ENCODE data around the gene TSPEAR.

Gene TSPEAR

GRCh38 chr21:44739316-44739715, 27.9 kb upstream of the TSPEAR start:
- no peak for DNase-seq

DNA sequence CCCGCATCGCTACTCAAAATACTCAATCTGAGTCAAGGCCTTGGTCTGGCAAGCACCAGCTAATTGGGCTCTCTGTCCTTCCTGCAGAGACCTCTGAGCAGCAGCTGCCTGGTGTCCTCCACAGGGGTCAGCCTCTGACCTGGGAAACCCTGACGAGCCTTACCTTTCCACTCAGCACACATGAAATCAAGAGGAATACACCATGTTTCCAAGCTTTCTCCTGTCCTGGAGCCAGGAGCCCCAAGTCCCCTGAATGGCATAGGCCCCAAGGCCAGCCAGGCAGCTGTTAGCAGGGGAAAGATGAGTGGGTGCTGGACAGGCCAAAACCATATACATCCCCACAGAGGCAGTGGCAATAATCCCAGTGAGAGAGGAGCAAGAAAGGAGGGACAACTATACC, 27.2 kb upstream of the TSPEAR start:
- DNase-seq: no peak

- no peak for DNase-seq
Observed at GRCh38 chr21:44737706-44738354, 26.5 kb upstream of the TSPEAR start.

DNA sequence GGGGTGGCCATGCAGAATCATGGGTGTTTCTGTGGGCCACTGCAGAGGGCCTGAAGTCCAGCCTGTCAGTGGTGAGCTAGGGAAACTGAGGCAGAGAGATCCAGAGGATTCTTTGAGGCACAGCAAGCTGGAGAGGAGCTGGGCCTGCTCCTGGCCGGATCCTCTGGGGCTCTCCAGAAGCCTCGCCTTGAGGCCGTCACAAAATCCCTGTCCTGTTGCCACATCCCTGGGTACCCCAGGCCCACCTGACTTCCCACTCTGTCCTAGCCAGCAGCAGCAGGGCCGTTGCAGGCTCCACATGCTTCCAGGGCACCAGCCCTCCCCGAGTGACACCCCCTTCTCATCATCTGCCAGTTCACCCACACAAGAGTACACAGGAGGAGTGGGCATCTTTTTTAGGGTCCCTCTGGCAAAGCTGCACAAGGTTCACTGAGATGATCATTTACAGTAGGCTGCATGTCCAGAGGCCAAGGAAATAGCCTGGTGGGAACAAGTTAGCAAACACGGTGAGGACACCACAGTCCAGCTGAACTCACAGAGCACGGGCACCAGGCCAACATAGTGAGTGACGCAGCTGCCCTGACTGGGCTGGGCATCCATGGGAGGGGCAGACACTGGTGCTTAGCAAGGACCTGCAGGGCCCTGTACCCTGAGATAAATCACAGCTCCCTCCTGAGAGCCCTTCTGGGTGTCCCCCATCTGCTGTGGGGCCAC, 25.1 kb upstream of the TSPEAR start:
- no peak for DNase-seq

DNA sequence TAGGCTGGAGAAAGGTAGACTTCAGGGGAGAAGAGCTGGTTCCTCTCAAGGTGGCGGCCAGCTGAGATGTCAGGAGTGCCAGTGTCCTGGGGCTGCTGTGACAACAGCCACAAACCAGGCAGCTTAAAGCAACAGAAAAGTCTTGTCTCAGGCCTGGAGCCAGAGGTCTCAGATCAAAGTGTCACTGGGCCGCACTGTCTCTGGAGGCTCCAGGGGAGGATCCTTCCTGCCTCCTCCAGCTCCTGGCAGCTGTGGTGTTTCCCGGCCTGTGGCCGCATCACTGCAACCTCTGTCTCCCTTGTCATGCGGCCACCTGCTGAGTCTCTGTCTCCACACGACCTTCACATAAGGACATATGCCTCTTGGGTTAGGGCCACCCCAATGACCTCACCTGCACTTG, 24.4 kb upstream of the TSPEAR start:
- no peak for DNase-seq

DNA sequence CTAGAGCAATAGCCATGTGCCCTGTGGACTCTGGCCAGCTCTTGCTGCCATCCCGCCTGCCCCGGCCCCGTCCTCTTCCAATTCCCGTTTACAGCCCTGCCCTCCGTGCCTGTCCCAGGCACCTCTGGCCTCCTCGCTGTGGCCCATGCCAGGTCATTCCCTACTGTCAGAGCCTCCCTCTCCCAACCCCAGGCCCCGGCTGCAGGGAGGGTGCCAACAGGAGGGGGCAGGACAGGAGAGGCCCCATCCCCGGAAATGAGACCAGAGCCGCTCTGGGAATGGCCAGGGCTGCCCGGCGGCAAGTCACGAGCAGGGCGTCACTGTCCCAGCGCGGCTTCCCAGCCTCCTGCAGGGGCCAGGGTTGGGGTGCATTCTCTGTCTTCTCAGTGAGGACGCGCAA, 23.5 kb upstream of the TSPEAR start:
- no peak for DNase-seq

GRCh38 chr21:44734026-44734745, 22.8 kb upstream of the TSPEAR start:
- DNase-seq: no peak

DNA sequence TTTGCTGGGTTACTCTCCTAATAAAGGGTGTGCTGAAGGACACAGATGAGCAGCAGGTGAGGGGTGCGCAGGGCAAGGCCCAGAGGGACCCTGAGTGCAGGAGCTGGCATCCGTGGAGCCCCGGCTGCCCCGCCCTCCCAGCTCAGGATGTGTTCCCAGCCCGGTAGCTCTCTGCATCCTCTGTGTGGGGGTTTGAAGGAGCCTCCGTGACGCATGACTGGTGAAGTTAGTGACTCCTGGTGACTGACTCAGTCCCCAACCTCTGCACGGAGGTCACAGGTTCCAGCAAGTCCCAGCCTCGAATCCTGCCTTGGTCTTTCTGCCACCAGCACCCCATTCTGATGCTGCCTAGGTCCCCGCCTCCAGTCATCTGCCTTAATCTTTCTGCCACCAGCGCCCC, 21.6 kb upstream of the TSPEAR start:
- no peak for DNase-seq

DNA sequence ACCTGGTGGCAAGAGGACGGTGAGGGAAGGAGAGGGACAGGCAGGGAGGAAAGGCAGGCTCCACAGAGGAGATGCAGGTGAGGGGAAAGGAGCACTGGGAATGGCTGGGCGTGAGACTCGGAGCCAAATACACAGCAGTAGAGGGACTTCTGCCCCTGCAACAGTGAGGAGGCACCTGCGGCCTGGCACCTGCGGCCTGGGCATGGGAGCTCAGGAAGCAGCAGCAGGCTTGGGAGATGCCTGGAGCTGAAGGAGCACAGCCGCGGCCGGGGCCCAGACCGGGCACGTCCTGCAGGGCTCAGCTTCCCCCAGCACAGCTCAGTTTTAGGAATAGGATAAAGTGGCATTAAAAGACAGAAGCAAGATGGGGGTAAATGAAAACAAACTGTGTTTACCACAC, 20.9 kb upstream of the TSPEAR start:
- DNase-seq: no peak

GRCh38 chr21:44730951-44731579, 19.7 kb upstream of the TSPEAR start:
- DNase-seq: no peak

DNA sequence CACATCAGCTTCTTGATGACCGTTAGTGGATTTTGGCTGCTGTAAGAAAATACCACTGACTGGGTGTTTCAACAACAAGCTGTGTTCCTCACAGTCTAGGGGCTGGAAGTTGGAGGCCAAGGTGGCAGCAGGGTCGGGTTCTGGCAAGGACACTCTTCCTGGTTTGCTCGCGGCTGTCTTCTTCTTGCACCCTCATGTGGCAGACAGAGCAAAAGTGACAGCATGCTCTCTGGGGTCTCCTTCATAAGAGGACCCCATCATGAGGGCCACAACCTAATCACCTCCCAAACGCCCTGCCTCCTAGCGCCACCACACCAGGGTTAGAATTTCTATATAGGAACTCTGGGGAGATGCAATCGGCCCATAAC, 18.6 kb upstream of the TSPEAR start:
- no peak for DNase-seq

DNA sequence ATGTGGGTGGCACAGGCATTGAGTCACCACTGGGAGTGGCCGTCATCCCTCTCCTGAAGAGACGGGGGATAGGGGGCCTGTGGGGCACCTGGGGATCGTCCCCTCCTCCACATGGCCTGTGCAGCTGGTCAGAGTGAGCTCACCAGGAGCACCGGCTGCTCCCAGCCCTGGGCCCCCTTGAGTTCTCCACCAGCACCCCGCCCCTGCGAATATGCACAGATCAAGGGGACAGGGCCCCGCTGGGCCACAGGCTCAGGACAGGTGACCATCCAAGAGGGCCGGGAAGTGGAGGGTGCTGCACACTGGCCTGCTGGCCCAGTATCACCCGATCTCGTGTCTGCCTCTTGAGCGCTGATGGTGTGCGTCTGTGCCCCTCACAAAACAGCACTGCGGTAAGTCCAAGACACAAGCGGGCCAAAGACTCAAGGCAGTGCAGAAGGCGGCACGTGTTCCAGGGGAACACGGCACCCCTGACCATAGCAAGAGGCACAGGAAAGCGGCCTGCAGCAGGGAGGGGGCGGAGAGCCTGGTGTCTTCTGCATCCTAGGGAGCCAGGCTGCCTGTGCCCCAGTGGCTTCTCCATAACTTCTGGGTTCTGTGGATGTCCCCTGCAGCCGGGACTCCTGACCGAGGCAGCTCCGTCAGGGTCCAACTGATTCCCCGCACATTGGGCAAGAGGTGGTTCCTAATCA, 18.1 kb upstream of the TSPEAR start:
- no peak for DNase-seq

GRCh38 chr21:44728716-44729115, 17.3 kb upstream of the TSPEAR start:
- DNase-seq: no peak

DNA sequence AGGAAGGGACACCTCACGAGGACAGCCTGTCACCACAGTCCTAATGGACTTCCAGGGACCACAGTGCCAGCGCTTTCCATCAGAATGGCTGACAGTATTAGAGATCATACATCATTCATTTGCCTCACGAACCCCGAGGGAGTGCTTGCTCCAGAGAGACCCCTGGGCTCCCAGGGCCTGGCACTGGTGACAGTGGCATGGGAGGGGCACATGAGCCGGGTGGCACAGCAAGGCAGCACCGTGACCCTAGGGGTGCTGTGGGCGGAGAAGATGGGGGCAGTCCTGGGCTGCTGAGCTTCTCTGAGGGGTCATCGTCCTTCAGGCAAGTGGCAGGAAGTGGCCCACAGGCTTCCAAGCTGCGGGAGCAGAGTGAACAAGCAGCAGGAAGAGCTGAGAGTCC, 16.4 kb upstream of the TSPEAR start:
- no peak for DNase-seq

DNA sequence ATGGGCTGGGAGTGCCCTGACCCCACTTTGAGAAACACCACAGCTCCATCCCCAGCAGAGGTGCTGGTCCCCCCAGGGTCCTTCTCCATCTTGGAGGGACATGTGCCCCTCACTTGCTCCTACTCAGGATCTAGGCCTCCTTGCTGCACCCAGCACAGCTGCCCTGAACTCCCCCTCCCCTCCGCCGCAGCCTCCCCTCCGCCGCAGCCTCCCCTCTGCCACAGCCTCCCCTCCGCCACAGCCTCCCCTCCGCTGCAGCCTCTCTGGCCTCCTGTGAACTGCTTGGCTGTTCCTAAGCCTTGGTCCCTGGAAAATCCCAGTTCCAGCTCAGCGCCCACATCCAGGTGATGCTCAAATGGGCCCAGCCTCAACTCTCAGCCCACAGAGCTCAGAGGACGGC, 15.9 kb upstream of the TSPEAR start:
- no peak for DNase-seq

DNA sequence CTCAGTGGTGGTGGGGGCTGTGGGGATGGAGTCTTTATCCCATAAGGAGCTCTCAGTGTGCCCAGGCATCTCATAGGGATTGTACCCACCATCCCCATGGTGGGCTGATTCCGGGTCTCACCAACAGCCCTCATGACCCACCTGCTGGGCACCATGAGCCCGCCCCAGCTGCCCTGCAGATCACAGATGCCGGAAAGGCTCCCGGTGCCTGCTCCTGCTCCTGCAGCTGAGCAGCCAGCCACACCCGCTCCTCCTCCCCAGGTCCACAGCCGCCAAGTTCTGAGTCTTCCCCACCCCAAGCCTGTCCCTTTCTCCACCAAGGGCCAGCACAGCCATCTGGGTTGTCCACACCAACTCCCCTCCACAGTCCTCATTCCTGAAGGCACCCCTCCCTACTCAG, 15.5 kb upstream of the TSPEAR start:
- DNase-seq: no peak

GRCh38 chr21:44724926-44725325, 13.6 kb upstream of the TSPEAR start:
- no peak for DNase-seq

GRCh38 chr21:44724196-44724595, 12.8 kb upstream of the TSPEAR start:
- no peak for DNase-seq

DNA sequence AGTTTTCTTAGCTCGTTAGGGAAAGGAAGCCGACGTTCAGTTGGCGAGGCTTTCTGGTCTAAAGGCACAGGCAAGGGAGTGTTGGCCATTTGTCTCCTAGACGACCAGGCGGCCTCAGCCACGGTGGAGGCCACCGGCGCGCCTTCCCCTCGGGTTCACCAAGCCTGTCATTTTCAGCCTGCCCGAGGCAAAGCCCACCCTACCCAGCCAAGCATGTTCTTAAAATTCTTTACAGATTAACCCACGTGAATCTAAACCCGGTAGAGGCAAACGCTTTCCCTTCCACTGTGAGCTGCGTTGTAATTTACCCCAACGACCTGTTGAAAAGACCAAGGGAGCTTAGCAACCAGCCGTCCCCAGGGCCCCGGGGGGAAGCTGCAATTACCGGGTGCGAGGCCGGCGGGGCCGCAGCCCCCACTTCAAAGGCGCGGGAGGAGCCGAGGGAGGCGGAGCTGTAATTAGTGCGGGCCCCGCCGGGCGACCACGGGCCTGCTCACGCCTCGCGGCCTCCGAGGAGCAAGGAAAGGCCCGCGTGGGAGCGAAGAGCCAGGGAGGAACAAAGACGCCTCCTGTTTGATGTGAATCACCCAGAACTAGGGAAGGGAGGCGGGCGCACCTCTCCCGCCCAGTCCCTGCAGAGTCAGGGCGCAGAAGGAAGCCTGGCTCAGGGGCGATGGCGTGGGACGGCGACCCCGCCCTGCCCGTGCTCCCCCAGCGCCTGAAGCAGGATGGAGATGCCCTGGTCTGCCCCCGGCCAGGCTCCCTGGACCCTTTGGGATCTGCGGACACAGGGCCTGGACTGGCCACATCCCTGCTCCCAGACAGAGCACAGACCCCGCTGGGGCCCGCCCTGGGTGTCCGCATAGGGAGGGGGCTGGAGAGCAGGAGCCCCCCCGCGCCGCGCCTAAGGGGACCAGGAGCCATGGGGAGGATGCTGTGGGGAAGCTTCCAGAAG, 12.1 kb upstream of the TSPEAR start:
- DNase-seq: no peak

DNA sequence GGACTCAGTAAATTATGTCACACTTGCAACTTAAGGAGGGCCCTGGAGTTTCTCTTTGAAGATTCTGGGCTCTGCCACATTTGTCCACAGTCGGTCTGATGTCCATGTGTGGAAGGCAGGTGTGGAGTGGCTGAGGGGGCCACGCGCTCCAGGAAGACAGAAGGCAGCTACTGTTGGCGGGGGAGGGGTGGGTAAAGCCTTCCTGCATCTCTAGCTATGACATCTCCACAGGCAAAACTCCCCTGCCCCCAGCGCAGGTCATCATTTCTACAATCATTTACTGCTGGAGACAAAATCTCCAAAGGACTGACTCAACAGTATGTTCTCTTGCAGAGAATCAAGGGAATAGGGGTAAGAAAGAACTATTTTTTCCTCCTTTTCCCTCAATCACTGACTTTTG, 11.4 kb upstream of the TSPEAR start:
- no peak for DNase-seq

DNA sequence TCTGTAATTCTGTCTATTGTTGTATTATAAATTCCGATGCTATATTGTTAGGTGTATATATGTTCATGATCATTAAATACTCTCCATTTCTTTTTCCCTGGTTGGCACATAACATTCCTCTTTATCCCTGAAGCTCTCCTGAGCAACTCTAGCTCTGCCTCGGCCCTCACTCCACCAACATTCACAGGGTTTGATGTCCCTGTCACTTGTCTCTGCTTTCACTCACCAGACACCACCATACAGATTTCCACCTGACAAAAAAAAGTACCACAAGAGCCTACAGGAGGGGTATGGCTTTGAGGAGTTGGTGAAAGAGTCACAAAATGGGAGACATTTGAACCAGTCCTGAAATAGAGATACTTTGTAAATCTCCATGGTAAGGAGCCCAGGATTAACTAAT, 8.8 kb upstream of the TSPEAR start:
- no peak for DNase-seq

- DNase-seq: no peak
Observed at GRCh38 chr21:44718571-44718970, 7.2 kb upstream of the TSPEAR start.
